ENCODE results near the gene AKAP9.

DNA sequence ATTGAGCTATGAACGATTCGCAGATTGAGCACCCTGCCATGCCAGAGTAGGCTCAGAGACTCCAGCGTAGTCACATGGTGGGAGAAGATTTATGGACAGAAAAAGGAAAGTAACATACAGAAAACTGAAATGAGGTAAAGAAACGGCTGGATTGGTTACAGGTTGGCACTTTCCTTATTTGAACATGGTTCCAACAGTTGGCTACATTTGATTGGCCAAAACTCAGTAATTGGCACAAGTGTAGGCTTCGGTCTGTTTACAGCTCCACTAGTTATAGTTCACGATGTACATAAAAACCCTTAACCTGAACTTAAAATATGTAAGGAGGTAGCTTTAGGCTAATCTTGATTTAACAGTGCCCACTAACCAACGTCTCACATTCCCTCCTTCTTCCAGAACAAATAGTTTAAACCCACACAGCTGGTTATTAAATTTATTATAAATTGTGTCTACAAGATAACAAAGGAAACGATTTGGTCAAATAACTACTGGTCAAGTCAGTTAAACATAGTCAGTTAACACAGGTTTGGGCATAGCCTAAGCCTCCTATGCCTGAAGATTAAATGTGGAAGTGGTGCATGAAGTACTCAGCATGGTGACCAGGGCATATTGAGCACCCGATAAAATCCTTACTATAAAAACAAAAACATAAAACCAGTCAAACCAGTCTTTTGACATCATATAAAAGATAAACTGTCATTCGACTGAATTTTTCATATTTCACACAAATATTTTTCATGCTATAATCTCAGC is 42.2 kb upstream of the AKAP9 start:
- TF ChIP-seq, protein P1, sequence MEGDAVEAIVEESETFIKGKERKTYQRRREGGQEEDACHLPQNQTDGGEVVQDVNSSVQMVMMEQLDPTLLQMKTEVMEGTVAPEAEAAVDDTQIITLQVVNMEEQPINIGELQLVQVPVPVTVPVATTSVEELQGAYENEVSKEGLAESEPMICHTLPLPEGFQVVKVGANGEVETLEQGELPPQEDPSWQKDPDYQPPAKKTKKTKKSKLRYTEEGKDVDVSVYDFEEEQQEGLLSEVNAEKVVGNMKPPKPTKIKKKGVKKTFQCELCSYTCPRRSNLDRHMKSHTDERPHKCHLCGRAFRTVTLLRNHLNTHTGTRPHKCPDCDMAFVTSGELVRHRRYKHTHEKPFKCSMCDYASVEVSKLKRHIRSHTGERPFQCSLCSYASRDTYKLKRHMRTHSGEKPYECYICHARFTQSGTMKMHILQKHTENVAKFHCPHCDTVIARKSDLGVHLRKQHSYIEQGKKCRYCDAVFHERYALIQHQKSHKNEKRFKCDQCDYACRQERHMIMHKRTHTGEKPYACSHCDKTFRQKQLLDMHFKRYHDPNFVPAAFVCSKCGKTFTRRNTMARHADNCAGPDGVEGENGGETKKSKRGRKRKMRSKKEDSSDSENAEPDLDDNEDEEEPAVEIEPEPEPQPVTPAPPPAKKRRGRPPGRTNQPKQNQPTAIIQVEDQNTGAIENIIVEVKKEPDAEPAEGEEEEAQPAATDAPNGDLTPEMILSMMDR (IDR thresholded peaks at IDR 0.05; ENCODE audit: low read depth, low read length, poor library complexity, severe bottlenecking): no peak
- no peak for TF ChIP-seq EZH2phosphoT487 (IDR thresholded peaks at IDR 0.05; ENCODE audit: borderline replicate concordance, low read length)
